HepG2 (cell line): Measurements from ENCODE around the gene KCNAB1. TPM values are rescaled to one million over a fixed set of nuclear protein-coding genes. Genes with fewer than 3 reads are reported as not detected.

Source experiments
- ATAC-seq: fragments of 200-7000 bp; cut with Tn5 transposase; 3 replicates; pipeline ENCODE4 v1.9.1; 2020; ENCODE audit warnings: mild to moderate bottlenecking, moderate library complexity
- BruUV-seq: library from RNA; stranded (reverse); fragments of 400-500 nt; replicated peaks from 2 replicates; lab custom pipeline; 2021; lab: Mats Ljungman, UMichigan
- CTCF ChIA-PET: fragments of 300-600 bp; formaldehyde crosslinking; extraction: SDS; loops from one replicate; lab custom pipeline; 2021; ENCODE audit warnings: low total read pairs, inconsistent platforms, low intra/inter-chr PET ratio; lab: Yijun Ruan, JAX
- POLR2A ChIA-PET: fragments of 350-600 bp; sonication (Branson Sonifier 250); formaldehyde crosslinking; loops from one replicate; lab custom pipeline; 2020; ENCODE audit warnings: antibody characterized with exemption, inconsistent platforms; lab: Yijun Ruan, JAX
- DNase-seq: peaks from one replicate; pipeline ENCODE4 v3.0.0-alpha.2; 2015; ENCODE audit warnings: low spot score
- FAIRE-seq: peaks from 3 replicates; lab custom pipeline; 2011; peaks lifted over from hg19 to GRCh38; lab: Jason Lieb, UNC
- H2AFZ ChIP-seq: one replicate; pipeline ENCODE4 v1.6.1; 2011; ENCODE audit warnings: low read length, inconsistent platforms
- H3K27ac ChIP-seq: fragments of 300-600 bp; 3 replicates; pipeline ENCODE4 v1.8.0; 2011; ENCODE audit warnings: mixed run types, mild to moderate bottlenecking, mixed read lengths, low read length, inconsistent platforms; ENCODE audit not compliant: insufficient read depth; ENCODE audit errors: extremely low read length
- H3K27me3 ChIP-seq, 2 experiments: fragments of 200-600 bp in 1 of 2; 2 replicates in 1 of 2; 3 replicates in 1 of 2; pipeline versions ENCODE4 v1.6.0 to v1.8.0; 2011; ENCODE audit warnings: low read length in 2 of 2, mild to moderate bottlenecking in 2 of 2, moderate library complexity in 2 of 2, inconsistent platforms in 1 of 2; ENCODE audit not compliant: insufficient read depth in 2 of 2, control insufficient read depth in 1 of 2
- H3K36me3 ChIP-seq, 2 experiments: fragments of 200-600 bp in 1 of 2; replicated peaks in 1 of 2; 2 replicates in 1 of 2; 3 replicates in 1 of 2; pipeline versions ENCODE4 v1.5.1 to v1.8.0; 2011; ENCODE audit warnings: low read length in 2 of 2, inconsistent platforms in 1 of 2; ENCODE audit not compliant: insufficient read depth in 2 of 2, control insufficient read depth in 1 of 2
- H3K4me1 ChIP-seq: 2 replicates; pipeline ENCODE4 v1.5.1; 2012; ENCODE audit warnings: low read length, inconsistent platforms; ENCODE audit not compliant: insufficient read depth
- H3K4me2 ChIP-seq: 2 replicates; pipeline ENCODE4 v1.6.0; 2011; ENCODE audit warnings: low read depth, low read length, inconsistent platforms
- H3K4me3 ChIP-seq, 3 experiments: fragments of 200-600 bp in 1 of 3; sonication (generic), shearing (Covaris generic) in 1 of 3; replicated peaks in 1 of 3; 2 replicates each; pipeline ENCODE4 v1.5.1; 2011 to 2016; ENCODE audit warnings: low read length in 3 of 3, inconsistent platforms in 2 of 3, low read depth in 2 of 3, mild to moderate bottlenecking in 2 of 3, control low read depth in 1 of 3, mixed read lengths in 1 of 3; ENCODE audit not compliant: insufficient read depth in 1 of 3
- H3K79me2 ChIP-seq: one replicate; pipeline ENCODE4 v1.6.1; 2011; ENCODE audit warnings: low read length, inconsistent platforms; ENCODE audit not compliant: insufficient read depth
- H3K9ac ChIP-seq: 2 replicates; pipeline ENCODE4 v1.6.0; 2011; ENCODE audit warnings: mild to moderate bottlenecking, low read depth, low read length, inconsistent platforms; ENCODE audit not compliant: insufficient read depth
- H3K9me3 ChIP-seq: 2 replicates; pipeline ENCODE4 v1.5.1; 2012; ENCODE audit warnings: mild to moderate bottlenecking, low read length
- H4K20me1 ChIP-seq: 2 replicates; pipeline ENCODE4 v1.6.0; 2011; ENCODE audit warnings: inconsistent platforms, mild to moderate bottlenecking, low read length, moderate library complexity; ENCODE audit not compliant: insufficient read depth
- CEBPB ChIP-seq: IDR thresholded peaks from 2 replicates; pipeline ENCODE4 v1.6.1; 2011; ENCODE audit warnings: low read depth, low read length, improper control_type of control experiment, borderline replicate concordance
- CEBPG ChIP-seq: IDR thresholded peaks from 2 replicates; pipeline ENCODE4 v1.6.1; 2016
- EED ChIP-seq: sonication (generic); formaldehyde crosslinking; IDR thresholded peaks from 2 replicates; pipeline ENCODE4 v1.5.0; 2020; ENCODE audit warnings: mild to moderate bottlenecking, missing genetic modification reagents
- GATAD2A ChIP-seq: IDR thresholded peaks from 2 replicates; pipeline ENCODE4 v1.6.1; 2016
- HMG20A ChIP-seq: IDR thresholded peaks from 2 replicates; pipeline ENCODE4 v1.6.1; 2016; ENCODE audit warnings: borderline replicate concordance
- HNRNPLL ChIP-seq: fragments of 200-400 bp; formaldehyde crosslinking; IDR thresholded peaks from 2 replicates; pipeline ENCODE4 v1.6.1; 2017; ENCODE audit warnings: mild to moderate bottlenecking, low read depth, low read length; ENCODE audit not compliant: poor library complexity, severe bottlenecking
- KLF15 ChIP-seq: sonication (generic); formaldehyde crosslinking; IDR thresholded peaks from 2 replicates; pipeline ENCODE4 v1.8.1; 2023; ENCODE audit warnings: borderline replicate concordance, mild to moderate bottlenecking, inconsistent platforms, missing genetic modification reagents, mixed read lengths
- MAFK ChIP-seq, 2 experiments: IDR thresholded peaks in 1 of 2; conservative IDR thresholded peaks in 1 of 2; 2 replicates each; pipeline ENCODE4 v1.6.1; 2011; ENCODE audit warnings: improper control_type of control experiment in 2 of 2, low read length in 2 of 2
- PATZ1 ChIP-seq: sonication (generic); formaldehyde crosslinking; IDR thresholded peaks from 2 replicates; pipeline ENCODE4 v1.4.0; 2020; ENCODE audit warnings: missing genetic modification reagents
- PAX8 ChIP-seq: sonication (generic); formaldehyde crosslinking; IDR thresholded peaks from 2 replicates; pipeline ENCODE4 v1.8.0; 2022; ENCODE audit warnings: mild to moderate bottlenecking, missing genetic modification reagents, borderline replicate concordance
- RBM22 ChIP-seq: fragments of 200-400 bp; formaldehyde crosslinking; optimal IDR thresholded peaks from 2 replicates; pipeline ENCODE3; 2017; ENCODE audit warnings: mild to moderate bottlenecking, low read length, moderate library complexity
- ZNF644 ChIP-seq: IDR thresholded peaks from 2 replicates; pipeline ENCODE4 v1.6.1; 2016; ENCODE audit warnings: low read depth
- WGBS: methylation state at CpG from one replicate; pipeline ENCODE4 v1.1.6; 2017; ENCODE audit warnings: low lambda C conversion rate; 5-methylcytosine and 5-hydroxymethylcytosine counted together
- in situ Hi-C: cut with HindIII; loops from 2 replicates; pipeline ENCODE4 v1.10.0; 2017; ENCODE audit warnings: low pct_unique_long_range_greater_than_20kb; ENCODE audit not compliant: extremely low pct_ligation_motif_present
- intact Hi-C: fragments of 100-400 bp; cut with micrococcal nuclease; formaldehyde crosslinking; loops from one replicate; pipeline ENCODE4 v1.10.0; 2022; ENCODE audit not compliant: unreplicated experiment
- polyA plus RNA-seq, 8 experiments: library from polyadenylated mRNA; depleted of rRNA in 3 of 8; stranded (reverse) in 7 of 8; unstranded in 1 of 8; fragments of >200 nt; fragmentation: Illumina TruSeq in 4 of 8; extraction: Trizol in 4 of 8; gene quantifications; 2 replicates each; pipeline versions ENCODE4 v1.2.1 to v1.2.3, GENCODE V29; 2011 to 2016; ENCODE audit warnings: low read depth in 4 of 8, missing spikeins in 1 of 8, mixed read lengths in 1 of 8; ENCODE audit not compliant: insufficient read depth in 1 of 8
- total RNA-seq, 5 experiments: library from RNA; depleted of rRNA; stranded (reverse); fragments of >200 nt; fragmentation: Illumina TruSeq; extraction: Trizol; gene quantifications; 2 replicates each; pipeline ENCODE4 v1.2.3, GENCODE V29; 2016; ENCODE audit warnings: low read depth in 1 of 5

Gene KCNAB1
- total and polyA plus RNA-seq, 2 of the 13 experiments (the other 11 are each of a cell fraction or from before 2014, with no cell fraction given), result not detected

- WGBS, result 90% methylated on average over 2 of the region's 2 CpGs
- Histone ChIP-seq H3K27ac (peak overlapping the region; percentile 62), H3K27me3 (no peaks in the 10 kb centered on the region), H3K4me1 (peaks cover 57% of the 10 kb centered on the region), H3K79me2 (no peaks in the 10 kb centered on the region), H4K20me1 (no peaks in the 10 kb centered on the region), H3K36me3 (peaks cover 1 to 10% of the 10 kb centered on the region in 2 experiments; a peak in 4 of 5 replicates), H3K9ac (peak overlapping the region; percentile 35; the same call in 1 of the 2 replicates), H2AFZ (no peak overlapping the region), H3K9me3 (no peaks in the 10 kb centered on the region), H3K4me2 (peak overlapping the region; percentile 43), H3K4me3 (no peak overlapping the region; a peak in 1 of 6 replicates)
- ChIA-PET POLR2A (interaction anchor here (0.5 to 1.9 kb wide), 15 partner anchors 11 to 639 kb away, joined by 3 to 20 read pairs (median 5); partner anchors contain the start of genes SSR3 and TIPARP), CTCF (no interaction called here)
- DNase-seq (no peak), ATAC-seq (peak; percentile 8), FAIRE-seq (no peak)
- intact Hi-C loops (loop anchor here (1.0 to 5.0 kb wide), 6 partner anchors 13 to 601 kb away; partner anchors contain the start of gene TIPARP), in situ Hi-C loops (no loop called here)
- TSS peak; percentile 86 for BruUV-seq
- TF ChIP-seq MAFK (conservative IDR thresholded peaks at IDR 0.05 in 1 of 2, IDR thresholded peaks at IDR 0.05 in 1 of 2; ENCODE audit: low read length in 2 of 2), result no peak
Observed at GRCh38 chr3:156535798-156536197, 415.4 kb downstream of the KCNAB1 start.

- DNase-seq, result no peak
- FAIRE-seq, result no peak
- ATAC-seq, result no peak
- Histone ChIP-seq H4K20me1 (0 out of 2 replicates have a peak, but pooled peaks cover 2% of the 10 kb centered on the region), H3K4me2 (no peak overlapping the region), H3K27ac (no peak overlapping the region), H3K79me2 (no peaks in the 10 kb centered on the region), H3K9ac (no peak overlapping the region), H3K9me3 (no peaks in the 10 kb centered on the region), H3K36me3 (peaks cover 1 to 13% of the 10 kb centered on the region in 2 experiments; a peak in 4 of 5 replicates), H2AFZ (no peak overlapping the region), H3K27me3 (no peaks in the 10 kb centered on the region), H3K4me1 (peaks cover 57% of the 10 kb centered on the region), H3K4me3 (no peak overlapping the region)
- ChIA-PET CTCF (no interaction called here), POLR2A (no interaction called here)
- 90% methylated on average over 6 of the region's 6 CpGs for WGBS
- intact Hi-C loops (loop anchor here (5.0 kb wide), 1 partner anchor 551 kb away; no protein-coding TSS in a partner anchor), in situ Hi-C loops (no loop called here)
- TF ChIP-seq HNRNPLL (no peak), CEBPG (CRISPR knock-in tag) (peak; percentile 46; the same call in 1 of the 2 replicates), PATZ1 (CRISPR knock-in tag) (0 out of 2 replicates have a peak, but pooled peaks have one; percentile 33), PAX8 (no peak), RBM22 (peak; percentile 79), EED (CRISPR knock-in tag) (no peak), HMG20A (CRISPR knock-in tag) (no peak), GATAD2A (CRISPR knock-in tag) (peak; percentile 13; the same call in 1 of the 2 replicates), ZNF644 (CRISPR knock-in tag) (no peak), CEBPB (peak; percentile 77), KLF15 (CRISPR knock-in tag) (no peak)
- BruUV-seq, result no TSS peak
Observed at GRCh38 chr3:156536524-156537316, 416.3 kb downstream of the KCNAB1 start.
